Body of pancreas (tissue), 4 donors: Measurements from ENCODE around the gene TRMT1. TPM values are rescaled to one million over a fixed set of nuclear protein-coding genes. Genes with fewer than 3 reads are reported as not detected.

ENCODE experiments used
- ATAC-seq: fragments of 150-250 bp; one replicate; pipeline ENCODE4 v1.9.1; 2016
- DNase-seq, 4 donors: peaks; one replicate each; pipeline ENCODE4 v3.0.0-alpha.2; 2019
- H3K27ac ChIP-seq, 4 donors: fragments of 200-600 bp; sonication (generic); 1 replicate in 3 of 4; 2 replicates in 1 of 4; pipeline versions ENCODE4 v1.5.1 to v1.6.1; 2016 to 2019; ENCODE audit warnings: mild to moderate bottlenecking in 1 of 4, mixed read lengths in 1 of 4, moderate library complexity in 1 of 4
- H3K27me3 ChIP-seq, 2 donors: fragments of 200-600 bp; sonication (generic); one replicate each; pipeline ENCODE4 v1.6.0; 2016; ENCODE audit warnings: mild to moderate bottlenecking in 1 of 2
- H3K36me3 ChIP-seq, 2 donors: fragments of 200-600 bp; sonication (generic); replicated peaks in 1 of 2; 2 replicates each; pipeline ENCODE4 v1.5.1; 2016; ENCODE audit warnings: low read depth in 2 of 2; ENCODE audit not compliant: insufficient read depth in 1 of 2
- H3K4me1 ChIP-seq: fragments of 200-600 bp; sonication (generic); one replicate; pipeline ENCODE4 v1.6.0; 2016
- H3K4me3 ChIP-seq, 2 donors: fragments of 200-600 bp; sonication (generic); 1 replicate in 1 of 2; 2 replicates in 1 of 2; pipeline ENCODE4 v1.5.1; 2016 to 2019
- H3K9me3 ChIP-seq, 3 donors: fragments of 200-600 bp; sonication (generic); 1 replicate in 2 of 3; 2 replicates in 1 of 3; pipeline ENCODE4 v1.5.1; 2016
- POLR2A ChIP-seq, 3 donors: fragments of 450-650 bp; IDR thresholded peaks; one replicate each; pipeline ENCODE4 v1.6.1; 2016; ENCODE audit warnings: antibody characterized with exemption in 3 of 3, mild to moderate bottlenecking in 2 of 3
- WGBS, 2 donors: methylation state at CpG; one replicate each; pipeline ENCODE4 v1.1.5; 2017; 5-methylcytosine and 5-hydroxymethylcytosine counted together
- intact Hi-C: fragments of 100-400 bp; cut with DNase I; formaldehyde crosslinking; loops from one replicate; pipeline ENCODE4 v1.15.1; 2023
- total RNA-seq, 2 donors: library from RNA; depleted of rRNA; stranded (reverse); fragments of >200 nt; gene quantifications; one replicate each; pipeline ENCODE4 v1.1.0, GENCODE V29; 2016
- TF ChIP-seq, protein P1 (sequence below), 7 experiments: fragments of 450-650 bp in 4 of 7; fragments of 200-600 bp in 3 of 7; sonication (generic) in 3 of 7; IDR thresholded peaks; one replicate each; pipeline ENCODE4 v1.5.1; 2016 to 2019; ENCODE audit warnings: antibody characterized with exemption in 7 of 7

The TRMT1 gene
- total RNA-seq, 2 donors from 2014 or later = 21.5 to 36.3 TPM

DNA sequence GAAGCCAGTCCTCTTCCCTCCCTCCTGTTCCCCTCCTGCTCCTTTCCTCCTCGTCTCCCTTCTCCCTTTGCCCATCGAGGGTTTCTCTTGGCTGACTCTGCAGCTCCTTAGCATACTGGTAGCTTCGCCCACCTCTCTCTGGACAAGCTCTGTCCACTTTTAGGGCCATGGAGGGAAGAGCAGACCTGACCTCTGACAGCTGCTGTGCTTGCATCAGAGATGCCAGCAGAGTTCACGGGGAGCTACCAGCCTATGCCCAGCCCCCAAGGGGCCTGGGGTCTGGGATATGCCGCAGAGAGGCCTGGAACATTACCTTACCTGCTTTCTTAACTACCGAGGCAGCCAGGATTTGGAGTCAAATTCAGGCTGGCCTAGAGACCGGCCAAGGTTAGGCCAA is 33.5 kb downstream of the TRMT1 start:
- no peak for DNase-seq
- H3K4me1 ChIP-seq = peaks cover 8% of the 10 kb centered on the region
- intact Hi-C loops = no loop called here
- TF ChIP-seq, protein P1, sequence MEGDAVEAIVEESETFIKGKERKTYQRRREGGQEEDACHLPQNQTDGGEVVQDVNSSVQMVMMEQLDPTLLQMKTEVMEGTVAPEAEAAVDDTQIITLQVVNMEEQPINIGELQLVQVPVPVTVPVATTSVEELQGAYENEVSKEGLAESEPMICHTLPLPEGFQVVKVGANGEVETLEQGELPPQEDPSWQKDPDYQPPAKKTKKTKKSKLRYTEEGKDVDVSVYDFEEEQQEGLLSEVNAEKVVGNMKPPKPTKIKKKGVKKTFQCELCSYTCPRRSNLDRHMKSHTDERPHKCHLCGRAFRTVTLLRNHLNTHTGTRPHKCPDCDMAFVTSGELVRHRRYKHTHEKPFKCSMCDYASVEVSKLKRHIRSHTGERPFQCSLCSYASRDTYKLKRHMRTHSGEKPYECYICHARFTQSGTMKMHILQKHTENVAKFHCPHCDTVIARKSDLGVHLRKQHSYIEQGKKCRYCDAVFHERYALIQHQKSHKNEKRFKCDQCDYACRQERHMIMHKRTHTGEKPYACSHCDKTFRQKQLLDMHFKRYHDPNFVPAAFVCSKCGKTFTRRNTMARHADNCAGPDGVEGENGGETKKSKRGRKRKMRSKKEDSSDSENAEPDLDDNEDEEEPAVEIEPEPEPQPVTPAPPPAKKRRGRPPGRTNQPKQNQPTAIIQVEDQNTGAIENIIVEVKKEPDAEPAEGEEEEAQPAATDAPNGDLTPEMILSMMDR (IDR thresholded peaks at IDR 0.05) = no peak
- TF ChIP-seq POLR2A (IDR thresholded peaks at IDR 0.05) = no peak
- H3K27ac ChIP-seq = peak overlapping the region in 2 of 4 donors; percentile 29 to 52
- no peaks in the 10 kb centered on the region for H3K9me3 ChIP-seq
- no peak for ATAC-seq
- no peaks in the 10 kb centered on the region for H3K36me3 ChIP-seq
- H3K27me3 ChIP-seq = no peaks in the 10 kb centered on the region
- no peak overlapping the region for H3K4me3 ChIP-seq
- 71 to 72% methylated on average over 5 to 7 of the region's 7 CpGs for WGBS, 2 donors

DNA sequence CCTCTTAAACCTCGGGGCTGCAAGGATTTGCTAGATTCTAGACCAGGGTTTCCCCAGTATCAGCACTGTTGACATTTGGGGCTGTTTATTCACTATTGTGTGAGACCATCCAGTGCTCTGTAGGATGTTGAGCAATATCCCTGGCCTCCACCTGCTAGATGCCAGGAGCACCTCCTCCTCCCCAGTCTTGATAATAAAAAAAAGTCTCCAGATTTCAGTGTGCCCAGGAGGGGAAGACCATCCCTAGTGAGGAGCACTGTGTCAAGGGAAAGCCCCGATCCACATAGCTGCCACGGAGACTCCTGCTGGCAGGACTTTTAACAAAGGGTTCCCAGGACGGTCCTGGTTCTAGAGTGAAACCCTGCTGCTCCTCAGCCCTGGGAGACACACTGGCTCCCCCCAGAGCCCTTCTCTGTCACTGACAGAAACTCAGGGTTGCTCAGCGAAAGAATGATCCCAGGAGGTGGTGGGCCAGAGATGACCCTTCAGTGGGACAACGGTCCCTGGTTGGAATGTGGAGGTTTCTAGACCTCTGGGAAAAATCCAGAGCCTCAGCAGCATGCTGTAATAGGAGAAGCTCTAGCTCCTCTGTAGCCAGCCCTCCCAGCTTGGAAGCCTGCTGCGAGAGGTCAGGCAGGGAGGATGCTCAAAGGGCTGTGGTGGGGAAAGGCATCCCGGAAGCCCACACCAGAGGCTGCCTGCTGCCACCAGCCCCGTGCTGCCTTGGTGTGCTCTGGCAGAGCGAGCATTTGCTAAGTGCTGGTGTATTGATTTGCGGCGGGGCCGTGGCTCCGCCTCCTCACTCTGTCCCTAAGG is 34.1 kb downstream of the TRMT1 start:
- H3K4me1 ChIP-seq = peaks cover 8% of the 10 kb centered on the region
- WGBS, 2 donors = 54 to 69% methylated on average over 13 to 14 of the region's 14 CpGs
- intact Hi-C loops = no loop called here
- H3K27ac ChIP-seq = peak overlapping the region in 2 of 4 donors; percentile 29 to 52
- no peak overlapping the region for H3K4me3 ChIP-seq
- no peaks in the 10 kb centered on the region for H3K36me3 ChIP-seq
- TF ChIP-seq POLR2A (IDR thresholded peaks at IDR 0.05) = no peak
- TF ChIP-seq, protein P1 (IDR thresholded peaks at IDR 0.05) = peak in 1 of 7 experiments; percentile 13
- DNase-seq (peak in 2 of 4 donors; percentile 26 to 53), ATAC-seq (peak; percentile 56)
- no peaks in the 10 kb centered on the region for H3K27me3 ChIP-seq
- no peaks in the 10 kb centered on the region for H3K9me3 ChIP-seq

DNA sequence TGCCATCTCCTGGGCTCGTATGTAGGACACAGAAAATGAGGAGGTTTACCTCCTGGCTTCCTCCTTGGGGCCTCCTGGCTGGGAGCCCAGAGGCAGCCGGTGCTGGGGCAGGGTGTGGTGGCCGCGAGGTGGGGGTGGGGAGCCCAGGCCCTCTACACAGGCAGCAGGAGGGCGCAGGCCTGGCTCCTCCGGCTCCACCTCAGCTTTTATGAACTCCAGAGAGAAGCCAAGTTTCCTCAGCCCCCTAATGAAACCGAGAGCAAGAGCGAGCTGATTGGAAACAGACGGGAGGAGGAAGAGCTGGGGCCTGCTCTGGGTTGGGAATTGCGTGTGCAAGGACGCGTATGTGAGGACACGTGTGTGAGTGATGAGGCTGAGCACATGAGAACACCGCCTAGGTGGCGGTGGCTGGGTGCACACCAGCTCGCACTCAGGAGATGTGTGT is 37.0 kb downstream of the TRMT1 start:
- no peaks in the 10 kb centered on the region for H3K27me3 ChIP-seq
- H3K4me3 ChIP-seq = no peak overlapping the region
- intact Hi-C loops = no loop called here
- H3K27ac ChIP-seq = no peak overlapping the region
- H3K36me3 ChIP-seq = no peaks in the 10 kb centered on the region
- no peak for DNase-seq
- WGBS, 2 donors = 69 to 95% methylated on average over 11 to 16 of the region's 16 CpGs
- ATAC-seq = no peak
- TF ChIP-seq, protein P1 (IDR thresholded peaks at IDR 0.05) = no peak
- TF ChIP-seq POLR2A (IDR thresholded peaks at IDR 0.05) = no peak
- H3K9me3 ChIP-seq = no peaks in the 10 kb centered on the region
- H3K4me1 ChIP-seq = peaks cover 8% of the 10 kb centered on the region

DNA sequence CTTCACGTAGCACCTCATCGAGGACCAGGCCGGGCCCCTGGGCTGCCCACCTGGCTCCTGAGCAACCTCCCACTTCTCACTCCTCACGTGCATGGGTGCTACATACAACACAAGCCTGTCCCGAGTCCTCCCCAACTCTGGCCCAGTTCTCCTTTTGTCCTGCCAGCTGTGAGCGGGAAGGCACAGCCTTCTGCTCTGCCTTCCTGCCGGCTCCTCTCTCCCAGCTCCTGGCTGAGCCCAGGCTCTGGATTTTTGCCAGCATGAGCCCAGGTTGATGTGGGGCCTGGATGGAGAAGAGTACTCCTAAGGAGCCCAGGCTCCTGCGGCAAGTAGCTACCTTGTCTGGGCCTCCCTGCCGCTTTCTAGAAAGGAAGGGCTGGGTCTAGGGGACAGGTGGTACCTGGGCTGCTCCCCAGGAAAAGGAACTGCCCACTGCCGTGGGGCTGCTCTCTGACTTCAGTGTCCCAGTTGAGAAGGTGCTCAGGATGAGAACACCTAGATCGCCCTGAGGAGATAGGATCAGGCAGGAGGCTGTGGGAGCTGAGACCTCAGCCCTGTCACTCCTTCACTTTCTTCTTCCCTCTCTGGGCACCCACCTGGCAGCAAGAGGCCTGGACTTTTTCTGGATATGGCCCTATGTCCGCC is 37.5 kb downstream of the TRMT1 start:
- H3K27me3 ChIP-seq = no peaks in the 10 kb centered on the region
- DNase-seq (no peak), ATAC-seq (no peak)
- peaks cover 8% of the 10 kb centered on the region for H3K4me1 ChIP-seq
- no peaks in the 10 kb centered on the region for H3K36me3 ChIP-seq
- TF ChIP-seq, protein P1 (IDR thresholded peaks at IDR 0.05) = no peak
- no peak for TF ChIP-seq POLR2A (IDR thresholded peaks at IDR 0.05)
- WGBS, 2 donors = 64 to 80% methylated on average over 8 to 12 of the region's 12 CpGs
- H3K4me3 ChIP-seq = no peak overlapping the region
- H3K9me3 ChIP-seq = no peaks in the 10 kb centered on the region
- intact Hi-C loops = no loop called here
- H3K27ac ChIP-seq = no peak overlapping the region
